Measurements from ENCODE around the gene PLCG1.

PLCG1 gene

DNA sequence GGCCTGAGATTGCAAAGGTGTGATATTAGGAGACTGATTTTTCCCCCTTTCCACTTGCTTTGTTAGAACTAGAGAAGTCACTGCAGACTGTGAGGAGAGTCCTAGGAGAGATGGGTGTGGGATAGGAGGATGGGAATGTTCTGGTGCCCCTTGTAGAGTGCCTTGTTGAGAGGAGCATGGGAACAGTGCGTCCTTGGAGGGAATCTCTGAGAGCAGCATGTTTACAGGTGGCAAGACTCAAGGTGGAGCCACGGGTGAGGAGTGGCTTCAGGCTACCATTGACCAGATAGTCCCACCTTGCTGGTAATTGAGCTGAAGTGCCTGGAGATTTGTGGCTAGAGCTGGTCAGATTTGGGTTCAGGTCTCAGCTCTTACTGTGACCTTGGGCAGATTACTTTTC, 6.0 kb downstream of the PLCG1 start:
- no peak for DNase-seq

DNA sequence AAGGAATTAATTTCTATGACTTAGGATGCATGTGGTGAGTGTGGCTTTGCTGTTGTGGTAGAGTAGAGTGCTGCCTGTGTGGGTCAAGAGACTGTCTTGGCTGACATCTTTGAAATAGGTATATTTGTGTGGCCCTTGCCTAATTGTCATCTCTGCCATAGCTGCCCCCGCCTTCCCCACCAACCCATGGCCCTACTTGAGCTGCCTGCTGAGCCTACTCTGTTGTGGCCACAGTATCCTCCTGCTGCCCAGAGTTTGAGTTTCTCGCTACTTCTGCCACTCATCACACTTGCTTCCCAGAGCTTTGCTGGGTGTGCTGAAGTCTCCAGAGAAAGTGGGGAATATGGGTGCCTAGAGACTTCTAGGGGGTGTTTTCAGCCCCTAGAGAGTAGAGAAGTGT, 8.0 kb downstream of the PLCG1 start:
- no peak for DNase-seq

DNA sequence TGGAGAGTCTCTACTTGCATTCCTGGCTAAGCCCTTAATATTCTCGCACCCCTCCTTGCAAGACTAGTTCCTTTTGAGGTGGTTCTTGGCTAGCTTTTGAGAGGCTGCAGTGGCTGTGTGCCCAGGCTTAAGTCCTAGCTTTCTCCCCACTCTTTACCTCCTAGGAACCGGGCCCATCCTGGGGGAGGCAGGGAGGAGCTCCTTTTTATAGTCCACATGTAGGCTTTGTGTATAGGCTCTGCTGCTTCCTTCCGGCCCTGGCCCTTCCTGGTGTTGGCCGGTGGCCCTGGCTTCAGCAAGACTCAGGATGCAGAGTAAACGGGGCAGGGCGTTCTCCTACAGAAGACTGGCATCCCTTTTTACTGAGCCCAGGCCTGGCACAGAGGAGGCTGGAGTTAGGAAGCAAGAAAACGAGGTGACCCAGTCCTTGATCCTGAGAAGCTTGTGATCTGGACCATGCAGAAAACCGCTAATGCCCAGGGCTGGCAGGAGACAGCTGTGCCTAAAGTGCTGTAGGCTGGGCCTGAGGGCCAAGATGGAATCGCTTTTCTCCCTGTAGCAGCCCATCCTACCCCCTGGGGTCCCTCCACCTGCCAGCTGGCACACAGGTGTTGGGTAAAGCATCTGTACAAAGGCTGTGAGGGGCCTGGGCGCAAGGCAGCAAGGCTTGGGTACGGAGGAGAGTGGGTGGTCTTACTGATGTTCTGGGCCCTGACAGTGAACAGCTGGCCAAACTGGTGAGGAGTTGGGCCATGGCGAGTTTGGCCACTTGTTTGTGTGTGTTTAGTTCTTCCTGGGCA, 8.7 kb downstream of the PLCG1 start:
- DNase-seq: no peak

DNA sequence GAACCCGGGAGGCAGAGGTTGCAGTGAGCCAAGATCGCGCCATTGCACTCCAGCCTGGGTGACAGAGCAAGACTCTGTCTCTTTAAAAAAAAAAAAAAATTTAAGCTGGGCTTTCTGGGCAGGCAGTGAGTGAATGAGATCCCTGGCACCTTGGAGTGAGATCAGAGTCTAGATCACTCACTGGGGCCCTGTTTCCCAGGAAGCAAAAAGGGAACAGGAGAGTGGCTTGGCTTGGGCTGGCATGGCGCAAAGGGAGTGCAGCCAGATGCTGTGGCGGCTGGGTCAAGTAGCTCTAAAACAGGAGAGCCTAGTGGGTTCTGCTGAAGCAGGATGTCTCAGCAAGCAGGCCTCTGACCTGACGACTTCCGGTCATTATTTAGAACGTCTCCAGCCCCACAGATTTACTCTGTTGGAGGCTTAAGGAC, 10.4 kb downstream of the PLCG1 start:
- DNase-seq: no peak

DNA sequence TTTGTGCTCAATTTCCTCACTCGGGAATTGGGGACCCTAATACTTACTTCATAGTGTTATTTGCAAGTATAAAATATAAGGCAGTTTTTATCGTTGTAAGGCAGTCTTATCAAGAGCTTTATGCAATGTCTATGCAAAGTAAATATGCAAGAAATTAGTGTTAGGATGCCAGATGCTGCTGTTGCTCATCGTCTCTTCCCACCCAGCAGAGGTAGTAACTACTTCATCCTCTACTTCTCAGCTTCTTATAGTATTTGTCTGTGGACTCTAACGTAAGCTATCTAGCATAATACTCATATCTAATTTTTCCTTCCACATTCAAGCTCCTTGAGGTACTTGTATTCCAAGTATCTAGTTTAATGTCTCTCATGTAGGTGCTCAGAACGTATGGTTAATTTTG, 11.6 kb downstream of the PLCG1 start:
- no peak for DNase-seq

DNA sequence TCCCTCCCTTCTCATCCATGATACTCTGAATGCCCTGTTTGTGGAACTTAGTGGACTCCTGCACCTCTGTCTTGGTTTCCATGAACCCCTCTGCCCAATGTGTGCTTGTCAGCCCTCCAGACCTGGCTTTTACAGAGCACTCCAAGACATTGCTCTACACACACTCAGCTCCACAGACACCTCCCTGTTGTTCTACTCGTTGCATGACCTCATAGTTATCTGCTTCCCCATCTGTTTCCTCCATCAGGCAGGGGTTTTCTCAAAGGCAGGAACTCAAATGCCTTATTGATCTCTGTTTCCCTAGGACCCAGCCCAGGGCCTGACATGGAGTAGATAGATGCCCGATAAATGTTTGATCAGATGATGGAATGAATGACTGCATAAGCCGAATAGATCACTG, 13.3 kb downstream of the PLCG1 start:
- peak; percentile 35 for DNase-seq

DNA sequence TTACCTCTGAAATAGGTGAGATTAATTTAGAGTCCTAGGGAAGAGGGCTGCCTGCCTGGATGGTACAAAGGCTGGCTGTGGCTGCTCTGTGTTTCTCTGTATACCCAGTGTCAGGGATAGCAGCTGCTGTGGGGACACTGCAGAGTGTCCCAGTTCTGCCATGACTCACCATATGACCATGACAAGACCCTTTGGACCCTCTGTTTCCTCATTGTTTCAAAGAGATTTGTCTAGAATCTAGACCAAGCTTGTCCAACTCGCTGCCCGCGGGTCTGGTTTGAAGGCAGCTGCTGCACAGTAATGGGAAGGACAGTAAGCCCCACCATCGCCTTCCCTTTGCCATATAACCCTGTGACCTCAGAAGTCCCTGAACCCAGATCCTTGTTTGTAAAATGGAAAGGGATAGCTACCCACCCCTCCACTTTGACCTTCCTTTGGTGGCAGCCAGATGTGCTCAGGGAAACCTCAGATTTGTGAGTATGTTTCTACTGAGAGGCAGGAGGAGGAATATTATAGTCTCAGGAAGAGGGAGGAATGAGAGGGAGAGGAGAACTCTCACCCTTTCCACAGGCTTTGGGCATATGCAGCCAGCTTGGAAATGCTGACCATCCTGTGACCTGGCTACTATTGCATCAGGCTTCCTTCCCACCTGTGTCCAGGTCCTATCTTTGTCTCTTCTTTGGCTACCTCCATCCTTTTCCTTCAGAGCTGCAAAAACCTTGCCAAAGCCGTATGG, 14.0 kb downstream of the PLCG1 start:
- no peak for DNase-seq

DNA sequence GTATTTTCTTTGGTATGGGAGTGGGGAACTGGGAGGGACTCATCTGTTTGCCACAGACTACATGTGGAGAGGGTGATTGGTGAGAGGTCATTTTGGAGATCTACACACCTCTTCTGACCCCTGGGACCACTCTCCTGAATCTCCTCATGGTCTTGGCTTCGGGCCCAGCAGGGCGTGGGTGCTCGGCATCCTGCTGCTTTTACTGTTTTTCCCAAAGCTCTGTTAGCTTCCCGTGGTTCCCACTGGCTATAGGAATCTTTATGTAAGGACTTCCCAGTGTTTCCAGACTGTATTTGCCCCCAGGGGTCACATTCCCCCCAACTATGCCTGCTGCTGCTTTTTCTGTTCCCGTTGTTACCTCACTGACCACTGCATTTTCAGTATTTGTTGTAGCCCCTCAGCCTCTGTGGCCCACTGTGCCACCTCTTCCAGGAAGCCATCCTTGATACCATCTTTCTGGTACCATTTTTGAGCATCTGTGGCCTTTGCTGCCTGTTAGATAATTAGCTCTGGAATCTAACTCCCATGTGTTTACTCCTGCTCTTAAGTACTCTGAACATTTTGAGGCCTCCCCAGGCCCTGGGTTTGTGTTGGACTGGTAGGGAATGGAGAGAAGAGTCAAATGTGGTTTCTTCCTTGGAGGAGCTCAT, 14.9 kb downstream of the PLCG1 start:
- no peak for DNase-seq

DNA sequence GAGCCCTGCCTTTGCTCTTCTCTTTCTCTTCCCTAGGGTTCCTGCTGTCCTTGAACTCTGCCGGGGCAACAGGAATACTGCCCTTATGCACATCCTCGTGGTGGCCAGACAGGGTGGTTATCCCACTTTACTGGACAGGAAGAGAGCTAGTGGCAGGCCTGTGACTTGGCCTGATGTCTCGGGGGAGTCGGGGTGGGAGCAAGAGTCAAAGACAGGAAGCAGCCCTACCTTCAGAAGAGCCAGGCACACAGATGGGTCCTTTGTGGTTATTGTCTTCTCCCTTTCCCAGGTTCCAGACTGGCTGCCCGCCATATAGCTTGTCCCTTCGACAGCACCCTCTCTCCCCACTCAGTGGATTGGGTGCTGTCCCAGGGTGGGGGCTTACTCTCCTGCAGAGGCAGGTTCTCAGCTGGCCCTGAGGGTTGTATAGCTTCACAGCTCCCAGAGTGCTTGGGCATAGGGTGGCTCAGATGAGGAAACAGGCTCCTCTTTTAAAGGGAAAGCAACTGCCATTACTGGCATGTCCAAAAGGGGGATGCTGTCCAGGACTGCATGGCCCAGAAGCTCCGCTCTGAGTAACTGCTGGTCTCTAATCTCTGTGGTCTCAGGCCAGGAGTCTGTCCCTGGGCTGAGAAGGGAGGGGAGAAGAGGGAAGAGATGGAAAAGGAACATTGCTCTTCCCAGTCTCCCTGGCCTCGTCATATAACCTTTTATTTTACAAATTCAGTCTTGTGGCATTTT, 17.3 kb downstream of the PLCG1 start:
- DNase-seq: peak; percentile 24

DNA sequence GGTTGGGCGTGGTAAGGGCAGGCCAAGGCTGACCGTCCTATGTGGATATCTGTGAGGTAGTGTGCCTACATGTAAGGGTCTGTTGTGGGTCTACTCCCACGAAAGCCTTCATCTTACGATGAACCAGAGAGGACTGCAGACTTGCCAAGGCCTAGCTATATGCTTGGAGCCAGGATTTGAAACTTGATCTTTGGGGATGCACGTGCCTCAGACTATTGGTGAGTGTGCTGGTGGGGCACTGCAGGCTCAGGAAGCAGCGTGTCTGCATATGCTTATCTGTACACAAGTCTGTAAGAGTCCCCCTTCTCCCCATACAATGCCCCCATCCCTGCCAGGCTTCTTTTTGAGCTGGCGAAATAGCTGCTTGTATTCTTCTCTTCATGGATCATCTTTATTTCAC, 17.9 kb downstream of the PLCG1 start:
- DNase-seq: no peak

DNA sequence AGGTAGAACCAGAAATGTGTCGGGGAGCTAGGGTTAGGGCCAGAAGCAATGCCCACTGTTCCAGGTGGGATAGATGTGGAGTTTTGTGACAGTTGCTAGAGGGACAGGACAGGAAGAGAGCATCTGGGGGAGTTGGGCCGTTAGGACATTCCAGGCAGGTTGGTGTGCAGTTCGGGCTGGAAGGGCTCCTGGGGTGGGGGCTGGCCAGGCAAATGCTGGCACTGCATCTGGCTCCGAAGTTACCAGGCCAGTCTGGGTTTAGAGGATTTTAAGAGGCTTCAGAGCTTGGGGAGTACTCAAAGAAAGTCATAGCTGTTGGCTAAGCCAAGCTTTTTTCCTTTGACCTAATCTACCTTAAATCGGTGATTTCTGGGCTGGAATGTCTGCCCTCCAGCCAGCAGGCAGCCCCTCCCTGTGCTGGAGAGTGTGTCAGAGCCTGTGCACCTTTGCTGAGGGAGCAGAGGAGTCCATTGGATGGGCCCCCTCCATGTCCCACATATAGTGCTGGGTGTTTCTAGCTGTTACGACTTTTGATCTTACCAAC, 20.8 kb downstream of the PLCG1 start:
- DNase-seq: no peak

DNA sequence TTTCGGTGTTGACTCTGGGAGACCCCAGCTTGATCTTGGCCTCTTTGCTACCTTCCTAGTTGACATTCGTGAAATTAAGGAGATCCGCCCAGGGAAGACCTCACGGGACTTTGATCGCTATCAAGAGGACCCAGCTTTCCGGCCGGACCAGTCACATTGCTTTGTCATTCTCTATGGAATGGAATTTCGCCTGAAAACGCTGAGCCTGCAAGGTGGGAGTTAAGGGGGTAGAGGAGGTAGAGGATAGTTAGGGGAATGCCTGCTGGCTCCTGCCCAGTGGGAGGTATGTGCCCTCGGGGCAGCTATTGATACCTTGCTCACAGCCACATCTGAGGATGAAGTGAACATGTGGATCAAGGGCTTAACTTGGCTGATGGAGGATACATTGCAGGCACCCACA, 22.2 kb downstream of the PLCG1 start:
- DNase-seq: no peak

DNA sequence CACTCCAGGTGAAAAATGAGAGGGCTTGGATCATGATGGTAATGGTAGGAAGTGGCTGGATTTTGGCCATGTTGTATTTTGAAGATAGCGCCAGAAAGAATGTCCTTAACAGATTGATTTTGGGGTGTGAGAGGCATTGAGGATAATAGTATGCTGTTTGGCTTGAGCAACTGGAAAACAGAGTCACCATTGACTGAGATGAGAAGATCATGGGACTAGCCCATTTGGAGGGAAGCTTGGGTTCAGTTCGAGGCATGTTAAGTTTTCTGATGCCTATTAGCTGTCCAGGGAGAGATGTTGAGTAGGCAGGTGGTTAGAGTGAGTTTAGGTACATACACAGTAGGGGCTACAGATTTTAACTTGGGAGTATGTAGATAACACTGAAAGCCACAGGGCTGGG, 23.3 kb downstream of the PLCG1 start:
- DNase-seq: no peak

DNA sequence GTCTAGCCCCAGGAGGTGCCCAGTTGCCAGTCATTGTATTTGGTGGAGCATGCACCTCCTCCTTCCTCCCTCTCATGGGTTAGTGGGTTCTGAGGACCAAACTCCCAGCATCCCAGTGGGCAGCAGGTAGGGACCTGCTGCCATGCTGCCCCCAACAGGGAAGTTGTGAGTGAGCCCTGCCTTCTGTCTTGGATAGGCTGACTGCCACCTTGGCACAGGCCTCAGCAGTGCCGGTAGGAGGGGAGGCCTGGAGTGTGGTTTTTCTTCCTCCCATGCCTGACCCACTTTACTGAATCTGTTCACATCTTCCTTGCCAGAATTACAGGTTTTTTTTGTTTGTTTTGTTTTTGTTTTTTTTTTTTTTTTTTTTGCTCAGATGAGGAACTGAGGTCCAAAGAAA, 24.5 kb downstream of the PLCG1 start:
- no peak for DNase-seq

DNA sequence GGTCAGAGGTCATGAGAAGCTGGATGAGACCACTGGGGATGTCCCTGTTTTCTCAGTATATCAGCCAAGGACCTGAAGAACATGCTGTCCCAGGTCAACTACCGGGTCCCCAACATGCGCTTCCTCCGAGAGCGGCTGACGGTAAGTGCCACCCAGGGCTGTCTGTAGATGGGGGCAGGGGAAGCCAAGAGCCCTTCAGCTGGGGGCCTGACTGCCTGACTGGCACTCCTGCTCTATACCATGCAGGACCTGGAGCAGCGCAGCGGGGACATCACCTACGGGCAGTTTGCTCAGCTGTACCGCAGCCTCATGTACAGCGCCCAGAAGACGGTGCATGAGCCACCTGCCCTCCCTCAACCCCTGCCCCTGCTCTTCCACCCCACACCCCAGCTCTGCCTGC, 25.1 kb downstream of the PLCG1 start:
- no peak for DNase-seq

DNA sequence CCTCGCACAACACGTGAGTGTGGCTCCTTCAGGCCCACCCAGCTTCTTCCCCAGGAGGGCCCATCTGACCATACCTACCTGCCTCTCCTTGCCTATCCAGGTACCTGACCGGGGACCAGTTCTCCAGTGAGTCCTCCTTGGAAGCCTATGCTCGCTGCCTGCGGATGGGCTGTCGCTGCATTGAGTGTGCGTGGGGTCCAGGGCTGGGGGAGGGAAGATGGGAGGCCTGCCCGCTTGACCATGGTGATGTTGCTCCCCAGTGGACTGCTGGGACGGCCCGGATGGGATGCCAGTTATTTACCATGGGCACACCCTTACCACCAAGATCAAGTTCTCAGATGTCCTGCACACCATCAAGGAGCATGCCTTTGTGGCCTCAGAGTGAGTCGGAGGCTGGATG, 26.5 kb downstream of the PLCG1 start:
- no peak for DNase-seq

DNA sequence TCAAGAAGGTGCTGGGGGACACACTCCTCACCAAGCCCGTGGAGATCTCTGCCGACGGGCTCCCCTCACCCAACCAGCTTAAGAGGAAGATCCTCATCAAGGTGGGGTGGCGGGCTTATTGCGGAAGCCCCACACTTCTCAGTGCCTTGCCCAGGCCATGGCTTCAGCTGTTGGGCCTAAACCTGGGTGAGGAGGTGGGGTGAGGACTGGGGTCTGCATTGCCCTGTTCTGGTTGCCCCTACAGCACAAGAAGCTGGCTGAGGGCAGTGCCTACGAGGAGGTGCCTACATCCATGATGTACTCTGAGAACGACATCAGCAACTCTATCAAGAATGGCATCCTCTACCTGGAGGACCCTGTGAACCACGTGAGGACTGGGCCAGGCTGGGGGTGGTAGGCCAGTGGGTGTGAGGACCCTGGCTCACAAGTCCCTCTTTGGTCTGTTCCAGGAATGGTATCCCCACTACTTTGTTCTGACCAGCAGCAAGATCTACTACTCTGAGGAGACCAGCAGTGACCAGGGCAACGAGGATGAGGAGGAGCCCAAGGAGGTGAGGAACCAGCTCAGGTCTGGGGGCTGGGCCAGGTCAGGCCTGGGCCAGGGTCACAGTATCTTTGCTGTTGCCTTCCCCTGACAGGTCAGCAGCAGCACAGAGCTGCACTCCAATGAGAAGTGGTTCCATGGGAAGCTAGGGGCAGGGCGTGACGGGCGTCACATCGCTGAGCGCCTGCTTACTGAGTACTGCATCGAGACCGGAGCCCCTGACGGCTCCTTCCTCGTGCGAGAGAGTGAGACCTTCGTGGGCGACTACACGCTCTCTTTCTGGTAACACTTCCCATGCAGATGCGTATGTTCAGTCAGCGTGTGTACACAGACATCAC, 27.9 kb downstream of the PLCG1 start:
- no peak for DNase-seq

DNA sequence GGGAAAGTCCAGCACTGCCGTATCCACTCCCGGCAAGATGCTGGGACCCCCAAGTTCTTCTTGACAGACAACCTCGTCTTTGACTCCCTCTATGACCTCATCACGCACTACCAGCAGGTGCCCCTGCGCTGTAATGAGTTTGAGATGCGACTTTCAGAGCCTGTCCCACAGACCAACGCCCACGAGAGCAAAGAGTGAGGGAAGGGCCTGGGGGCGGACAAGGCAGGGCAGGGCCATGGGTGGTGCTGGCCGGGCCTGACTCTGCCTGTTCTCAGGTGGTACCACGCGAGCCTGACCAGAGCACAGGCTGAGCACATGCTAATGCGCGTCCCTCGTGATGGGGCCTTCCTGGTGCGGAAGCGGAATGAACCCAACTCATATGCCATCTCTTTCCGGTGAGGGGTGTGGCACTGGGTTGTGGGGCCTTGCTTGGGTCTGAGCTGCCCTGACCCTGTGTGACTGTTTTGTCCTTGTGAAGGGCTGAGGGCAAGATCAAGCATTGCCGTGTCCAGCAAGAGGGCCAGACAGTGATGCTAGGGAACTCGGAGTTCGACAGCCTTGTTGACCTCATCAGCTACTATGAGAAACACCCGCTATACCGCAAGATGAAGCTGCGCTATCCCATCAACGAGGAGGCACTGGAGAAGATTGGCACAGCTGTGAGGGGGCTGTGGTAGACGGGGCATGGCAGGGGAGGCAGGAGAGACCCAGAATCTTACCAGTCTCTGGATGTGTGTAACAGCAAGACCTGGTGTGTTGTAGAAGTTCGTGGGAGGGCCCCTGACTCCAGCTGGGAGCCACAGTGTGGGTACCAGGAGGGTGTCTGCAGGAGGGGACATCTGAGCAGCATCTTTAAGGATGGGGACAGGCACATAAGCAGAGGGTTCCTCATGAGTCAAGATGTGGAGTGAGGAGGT, 29.1 kb downstream of the PLCG1 start:
- no peak for DNase-seq

DNA sequence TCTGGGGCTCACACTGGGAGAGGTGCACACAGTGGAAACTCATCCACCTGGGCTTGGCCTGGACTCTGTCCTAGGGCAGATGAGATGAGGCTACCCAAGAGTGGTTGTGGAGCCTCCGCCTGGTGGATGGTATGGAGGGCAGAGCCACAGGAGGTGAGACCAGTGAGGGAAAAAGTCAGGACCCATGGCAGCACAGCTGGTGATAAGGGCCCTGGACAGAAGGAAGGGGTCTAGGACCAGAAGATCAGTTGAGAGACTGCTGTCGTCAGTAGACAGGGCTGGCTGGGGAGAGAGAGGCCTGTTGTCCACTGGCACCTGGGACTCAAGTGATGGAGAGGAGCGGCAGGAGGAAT, 29.8 kb downstream of the PLCG1 start:
- no peak for DNase-seq

DNA sequence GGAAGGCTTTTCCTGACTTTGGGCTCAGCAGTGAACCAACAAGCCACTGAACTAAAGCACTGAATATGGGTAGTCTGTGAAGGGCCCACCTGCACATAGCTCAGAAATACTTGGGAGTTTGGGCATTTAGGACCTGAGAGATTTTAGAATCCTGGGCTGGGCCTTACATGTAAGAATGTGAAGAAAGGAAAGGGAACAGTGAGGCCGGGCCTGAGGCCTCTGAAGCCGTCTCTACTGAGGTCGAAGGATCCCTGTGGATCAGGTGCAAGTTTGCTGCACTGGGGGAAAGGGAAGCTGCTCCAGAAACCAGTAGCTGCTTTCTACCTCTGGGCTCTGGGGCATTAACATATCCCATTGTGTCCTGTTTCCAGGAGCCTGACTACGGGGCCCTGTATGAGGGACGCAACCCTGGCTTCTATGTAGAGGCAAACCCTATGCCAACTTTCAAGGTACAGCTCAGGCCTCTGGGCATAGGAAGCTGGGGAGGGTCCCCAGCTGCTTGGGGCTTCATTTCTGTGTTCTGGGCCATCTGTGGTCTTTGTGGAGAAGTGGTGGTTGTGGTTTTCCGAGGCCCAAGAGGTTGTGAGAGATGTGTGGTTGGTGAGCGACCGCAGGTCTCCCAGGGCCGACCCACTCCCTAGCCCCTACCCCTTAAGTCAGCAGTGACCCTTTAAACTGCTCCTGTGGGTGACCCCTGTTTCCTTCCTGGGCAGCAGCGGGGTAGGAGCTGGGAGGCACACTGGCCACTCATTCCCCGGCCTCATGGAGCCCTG, 30.3 kb downstream of the PLCG1 start:
- DNase-seq: no peak

Data from CD4-positive, alpha-beta T cell treated with Interleukin-6 for 4 hours (primary cell).